Osteocyte (in vitro differentiated cells): ENCODE data around the gene DNAJC18. TPM values are rescaled to one million over a fixed set of nuclear protein-coding genes. Genes with fewer than 3 reads are reported as not detected.
"Not testable (repeated sequence)": the region's sequence is repeated elsewhere in the genome, so short reads cannot be mapped to it uniquely, and the experiment has no call there.

Source experiments
- DNase-seq: peaks from one replicate; pipeline ENCODE4 v3.0.0; 2021; ENCODE audit warnings: mixed read lengths; ENCODE audit not compliant: unreplicated experiment; ENCODE audit errors: extremely low spot score
- H3K27ac Mint-ChIP-seq: one replicate; pipeline ENCODE4 v1.8.0; 2021; ENCODE audit warnings: mild to moderate bottlenecking, mixed read lengths; ENCODE audit not compliant: unreplicated experiment
- H3K27me3 Mint-ChIP-seq: one replicate; pipeline ENCODE4 v1.8.0; 2021; ENCODE audit warnings: mixed read lengths; ENCODE audit not compliant: unreplicated experiment
- H3K36me3 Mint-ChIP-seq: one replicate; pipeline ENCODE4 v1.8.0; 2021; ENCODE audit warnings: mixed read lengths; ENCODE audit not compliant: unreplicated experiment
- H3K4me1 Mint-ChIP-seq: one replicate; pipeline ENCODE4 v1.8.0; 2021; ENCODE audit warnings: mixed read lengths; ENCODE audit not compliant: unreplicated experiment
- H3K4me3 Mint-ChIP-seq: one replicate; pipeline ENCODE4 v1.8.0; 2021; ENCODE audit warnings: mild to moderate bottlenecking, moderate library complexity, mixed read lengths; ENCODE audit not compliant: unreplicated experiment
- H3K9me3 Mint-ChIP-seq: one replicate; pipeline ENCODE4 v1.8.0; 2021; ENCODE audit warnings: mixed read lengths; ENCODE audit not compliant: unreplicated experiment
- CTCF ChIP-seq: fragments of 200-600 bp; sonication (generic); IDR thresholded peaks from 2 replicates; pipeline ENCODE4 v1.5.0; 2021; ENCODE audit warnings: antibody characterized with exemption, mild to moderate bottlenecking, moderate library complexity
- total RNA-seq: library from RNA; stranded (reverse); gene quantifications from 2 replicates; pipeline ENCODE4 v1.2.1, GENCODE V29; 2021

Gene DNAJC18
- total RNA-seq, 1 donor from 2014 or later: 32.7 TPM

- no peak for TF ChIP-seq CTCF
- no peaks in the 10 kb centered on the region for H3K36me3 Mint-ChIP-seq
- peaks cover 38% of the 10 kb centered on the region for H3K4me1 Mint-ChIP-seq
- DNase-seq: no peak
- H3K4me3 Mint-ChIP-seq: no peak overlapping the region
- no peaks in the 10 kb centered on the region for H3K27me3 Mint-ChIP-seq
- H3K27ac Mint-ChIP-seq: no peak overlapping the region
- H3K9me3 Mint-ChIP-seq: no peaks in the 10 kb centered on the region
Observed at GRCh38 chr5:139446956-139447779, 7.8 kb upstream of the DNAJC18 start.

DNA sequence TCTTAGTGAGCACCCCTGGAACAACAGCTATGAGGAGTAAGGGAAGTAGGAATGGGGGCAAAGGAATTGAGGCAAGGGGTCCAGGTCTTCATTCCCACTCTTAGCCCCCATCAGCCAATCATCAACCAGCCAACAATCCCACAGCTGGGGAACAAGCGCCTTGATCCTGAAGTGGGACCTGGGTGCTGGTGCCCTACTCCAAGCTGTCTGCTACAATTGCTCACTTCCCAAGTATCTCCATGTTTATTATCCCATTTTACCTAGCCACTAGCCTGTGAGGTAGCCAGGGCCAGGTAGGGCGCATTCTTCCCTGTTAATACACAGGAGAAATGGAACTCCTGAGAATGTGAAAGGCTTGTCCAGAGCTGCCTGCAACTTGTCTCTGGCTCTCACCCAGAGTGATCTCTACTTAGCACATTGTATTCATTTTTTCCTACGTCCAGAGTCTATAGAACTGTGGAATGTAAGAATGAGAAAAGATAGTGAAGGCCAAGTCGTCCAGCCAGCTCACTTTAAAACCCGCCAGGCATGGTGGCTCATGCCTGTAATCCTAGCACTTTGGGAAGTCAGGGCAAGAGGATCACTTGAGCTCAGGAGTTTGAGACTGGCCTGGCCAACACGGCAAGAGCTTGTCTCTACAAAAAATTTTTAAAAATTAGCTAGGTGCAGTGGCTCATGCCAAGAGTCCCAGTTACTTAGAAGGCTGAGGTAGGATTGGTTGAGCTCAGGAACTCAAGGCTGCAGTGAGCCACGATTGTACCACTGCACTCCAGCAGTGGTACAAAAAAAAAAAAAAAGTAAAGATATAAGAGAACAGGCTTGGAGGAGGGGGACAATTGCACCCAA is 6.2 kb upstream of the DNAJC18 start:
- Mint-ChIP-seq H3K4me3 (no peak overlapping the region), H3K27ac (peak overlapping the region; percentile 13), H3K27me3 (no peaks in the 10 kb centered on the region), H3K4me1 (peaks cover 38% of the 10 kb centered on the region), H3K36me3 (no peaks in the 10 kb centered on the region), H3K9me3 (no peaks in the 10 kb centered on the region)
- TF ChIP-seq CTCF: no peak
- DNase-seq: no peak

DNA sequence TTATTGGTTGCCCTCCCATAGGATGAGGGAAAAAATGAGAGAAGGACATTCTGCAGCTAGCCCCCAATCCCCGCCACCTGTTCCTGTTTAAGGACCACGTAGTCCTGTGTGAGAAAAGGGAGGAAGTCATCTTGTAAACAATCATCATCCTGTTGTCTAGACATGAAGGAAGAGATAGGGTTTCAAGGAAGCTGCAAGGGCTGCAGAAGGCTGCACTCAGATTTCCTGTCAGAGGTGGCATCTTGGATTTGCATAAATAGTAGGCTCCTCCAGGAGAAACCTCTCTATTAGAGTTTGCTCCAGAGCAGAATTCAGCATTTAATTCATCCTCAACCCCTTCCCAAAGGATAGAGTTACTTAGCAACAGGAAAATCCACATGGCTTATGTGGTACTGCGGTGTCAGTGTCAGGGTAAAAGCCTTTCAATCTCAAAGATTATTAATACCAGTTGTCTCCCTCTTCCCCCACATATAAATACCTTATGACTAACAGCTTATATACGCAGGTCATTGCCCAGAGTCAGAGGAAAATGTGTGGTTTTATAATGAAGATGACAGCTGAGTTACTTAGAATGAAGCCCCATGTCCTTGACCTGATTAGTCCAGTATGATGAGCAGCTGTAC is 4.6 kb upstream of the DNAJC18 start:
- peak overlapping the region; percentile 81 for H3K27ac Mint-ChIP-seq
- peaks cover 43% of the 10 kb centered on the region for H3K4me1 Mint-ChIP-seq
- no peak overlapping the region for H3K4me3 Mint-ChIP-seq
- no peaks in the 10 kb centered on the region for H3K36me3 Mint-ChIP-seq
- no peaks in the 10 kb centered on the region for H3K9me3 Mint-ChIP-seq
- TF ChIP-seq CTCF: no peak
- DNase-seq: no peak
- H3K27me3 Mint-ChIP-seq: no peaks in the 10 kb centered on the region

- H3K27ac Mint-ChIP-seq, H3K4me3 Mint-ChIP-seq, H3K27me3 Mint-ChIP-seq, DNase-seq, H3K9me3 Mint-ChIP-seq: not testable (repeated sequence)
- peaks cover 12% of the 10 kb centered on the region for H3K36me3 Mint-ChIP-seq
- peaks cover 42% of the 10 kb centered on the region for H3K4me1 Mint-ChIP-seq
Observed at GRCh38 chr5:139440416-139440815, 1.1 kb upstream of the DNAJC18 start.

DNA sequence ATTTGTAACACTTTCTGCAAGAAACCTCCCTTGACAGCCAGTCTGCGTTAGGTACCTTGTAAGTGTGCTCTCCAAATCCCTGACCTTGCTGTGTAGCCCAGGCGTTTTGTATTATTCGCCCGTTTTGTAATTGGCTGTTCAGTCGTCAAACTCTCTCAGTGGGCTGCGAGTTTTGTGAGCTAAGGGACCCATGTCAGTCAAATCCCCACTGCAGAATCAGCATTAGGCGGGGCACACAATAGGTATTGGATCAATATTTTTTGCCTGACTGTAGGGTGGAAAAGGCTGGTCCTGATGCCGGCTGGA is 665 bp downstream of the DNAJC18 start:
- Mint-ChIP-seq H3K36me3 (peaks cover 17% of the 10 kb centered on the region), H3K4me1 (peaks cover 25% of the 10 kb centered on the region), H3K27ac (peak overlapping the region; percentile 39), H3K9me3 (no peaks in the 10 kb centered on the region), H3K4me3 (peak overlapping the region; percentile 98), H3K27me3 (no peaks in the 10 kb centered on the region)
- no peak for TF ChIP-seq CTCF
- DNase-seq: no peak
